Measurements from ENCODE around the gene SLC35D2.
"Not testable (repeated sequence)": the region's sequence is repeated elsewhere in the genome, so short reads cannot be mapped to it uniquely, and the experiment has no call there.

The SLC35D2 gene

DNA sequence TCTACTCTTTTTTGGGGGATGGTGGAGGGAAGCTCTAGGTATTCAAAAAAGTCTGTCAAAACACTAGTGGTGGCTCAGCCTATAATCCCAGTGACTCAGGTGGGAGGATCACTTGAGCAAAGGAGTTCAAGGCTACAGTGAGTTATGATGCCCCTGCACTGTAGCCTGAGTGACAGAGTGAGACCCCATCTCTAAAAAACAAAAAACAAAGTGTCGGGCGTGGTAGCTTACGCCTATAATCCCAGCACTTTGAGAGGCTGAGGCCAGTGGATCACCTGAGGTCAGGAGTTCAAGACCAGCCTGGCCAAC is 15.8 kb upstream of the SLC35D2 start:
- DNase-seq: no peak

DNA sequence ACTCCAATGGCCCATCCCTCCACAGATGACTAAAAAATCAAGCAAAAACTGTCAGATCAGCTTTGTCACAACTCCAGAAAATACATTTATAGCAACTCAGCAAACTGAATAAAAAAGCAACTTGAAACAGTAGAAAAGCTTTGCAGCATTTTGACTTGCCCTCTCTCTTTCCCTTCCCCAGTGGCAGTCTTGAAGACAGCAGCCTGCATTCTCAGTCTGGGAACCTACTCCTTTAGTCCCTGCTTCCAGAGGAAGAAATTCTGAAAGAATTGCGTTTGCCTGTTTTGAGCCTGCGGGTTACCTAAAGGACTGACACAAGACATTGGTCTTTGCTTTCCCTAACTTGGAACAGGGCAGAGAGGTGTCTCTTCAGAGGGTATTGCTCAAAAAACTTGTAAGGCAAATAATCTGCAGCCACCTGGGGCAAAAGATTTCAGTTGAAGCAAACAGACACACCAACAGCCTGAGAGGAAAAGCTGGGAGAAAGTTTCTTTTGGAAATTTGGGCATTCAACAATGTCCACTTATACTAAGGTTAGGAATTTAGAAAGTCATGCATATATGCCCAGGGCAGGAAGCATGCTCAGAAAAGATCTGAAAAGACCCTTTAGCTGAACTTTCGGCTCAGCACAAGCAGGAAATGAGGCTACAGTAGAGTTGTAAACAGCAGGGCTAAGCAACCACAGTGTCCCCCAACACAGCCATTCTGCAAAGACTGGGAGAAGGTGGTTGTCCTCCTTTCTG is 15.2 kb upstream of the SLC35D2 start:
- DNase-seq: no peak

DNA sequence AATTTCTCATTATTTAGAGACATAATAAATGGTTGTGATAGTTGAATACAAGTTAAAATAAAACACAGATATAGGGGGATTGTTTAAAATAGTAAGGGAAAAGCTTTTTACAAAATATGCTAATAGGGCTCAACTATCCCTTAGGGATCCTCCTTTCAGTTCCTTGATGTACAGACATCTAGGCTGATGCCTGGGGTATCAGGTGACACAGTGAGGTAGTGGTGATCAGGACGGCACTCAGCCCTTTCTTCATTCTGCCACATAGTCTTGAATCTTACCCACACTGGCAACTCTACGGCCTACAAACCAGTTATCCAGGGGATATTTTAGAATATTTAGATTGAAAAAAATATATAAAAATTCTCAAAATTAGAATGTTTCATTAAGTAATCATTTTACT is 12.5 kb upstream of the SLC35D2 start:
- no peak for DNase-seq

DNA sequence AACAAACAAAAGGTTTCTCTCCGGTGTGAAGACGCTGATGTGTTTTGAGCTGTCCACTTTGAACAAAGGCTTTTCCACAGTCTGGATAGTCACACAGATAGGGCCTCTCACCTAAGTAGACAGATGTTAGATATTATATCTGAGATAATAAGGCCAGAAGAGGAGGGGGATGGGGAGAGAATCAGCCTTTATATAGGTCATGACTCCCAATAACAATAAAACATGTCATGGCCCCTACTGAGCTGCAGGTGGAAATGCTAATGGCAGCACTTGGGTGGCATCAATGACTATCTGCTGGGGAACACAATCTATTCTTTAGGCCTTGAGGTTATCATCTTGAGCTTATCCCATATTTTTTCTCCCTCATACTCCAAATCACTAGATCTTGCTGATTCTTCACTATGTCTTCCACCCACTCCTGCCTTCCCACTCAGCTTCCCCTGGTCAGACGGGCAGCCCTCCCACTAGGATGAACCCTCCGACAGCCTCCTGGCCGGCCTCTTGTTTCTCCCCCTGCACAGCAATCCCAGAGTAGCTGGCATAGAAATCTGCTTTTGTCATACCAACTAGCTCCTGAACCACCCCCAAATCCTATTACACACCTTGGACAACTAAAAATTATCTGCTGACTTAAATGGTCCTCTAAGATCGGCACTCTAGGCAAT is 11.5 kb upstream of the SLC35D2 start:
- no peak for DNase-seq

DNA sequence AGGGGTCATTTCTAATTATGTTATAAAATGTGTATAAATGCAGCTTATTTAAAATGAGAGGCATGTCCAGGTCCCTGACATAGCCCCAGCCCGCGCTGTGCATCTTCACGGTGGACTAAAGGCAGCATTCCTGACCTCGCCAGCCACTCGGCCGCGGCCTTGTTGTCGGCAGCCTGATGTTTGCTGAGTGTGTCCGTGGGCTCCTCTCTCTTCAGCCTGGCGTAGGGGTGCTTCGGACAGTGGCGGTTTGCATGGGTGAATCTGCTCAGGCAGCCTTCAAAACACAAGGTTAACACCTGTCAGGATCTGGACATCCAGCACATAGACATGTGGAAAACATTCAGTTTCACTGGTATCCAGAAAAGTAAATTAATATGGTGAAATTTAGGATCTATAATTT is 8.8 kb upstream of the SLC35D2 start:
- no peak for DNase-seq

DNA sequence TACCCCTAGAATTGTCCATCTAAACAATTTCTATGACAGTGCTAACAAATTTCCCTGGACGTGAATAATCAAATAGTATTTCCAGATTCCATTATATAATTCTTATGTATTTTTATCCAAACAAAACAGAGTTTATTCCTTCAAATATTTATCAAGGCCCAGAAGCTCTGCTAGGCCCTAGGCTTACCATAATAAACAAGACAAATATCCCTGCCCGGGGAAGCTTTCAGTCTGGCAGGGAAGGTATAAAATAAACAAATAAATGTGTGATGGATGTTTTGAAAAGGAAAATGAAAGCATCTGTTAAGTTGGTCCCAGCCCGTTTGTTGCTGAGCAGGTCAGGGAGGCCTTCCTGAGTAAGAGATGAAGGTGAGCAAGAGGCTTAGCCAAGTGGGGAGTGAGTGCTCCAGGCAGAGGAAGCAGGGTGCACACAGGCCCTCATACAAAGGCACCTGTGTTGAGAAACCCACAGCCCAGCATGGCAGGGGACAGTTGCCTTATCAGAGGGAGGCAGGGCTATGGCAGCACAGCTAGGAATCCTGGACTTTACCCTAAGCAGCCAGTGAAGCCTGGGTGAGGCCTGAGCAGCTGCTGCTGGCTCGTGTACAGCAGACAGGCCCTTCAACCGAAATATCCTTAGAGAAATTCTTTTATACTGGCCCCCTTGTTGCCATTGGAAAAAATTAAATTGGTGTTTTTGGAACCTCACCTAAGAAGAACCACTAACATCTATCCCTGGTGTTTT is 7.7 kb upstream of the SLC35D2 start:
- DNase-seq: no peak

DNA sequence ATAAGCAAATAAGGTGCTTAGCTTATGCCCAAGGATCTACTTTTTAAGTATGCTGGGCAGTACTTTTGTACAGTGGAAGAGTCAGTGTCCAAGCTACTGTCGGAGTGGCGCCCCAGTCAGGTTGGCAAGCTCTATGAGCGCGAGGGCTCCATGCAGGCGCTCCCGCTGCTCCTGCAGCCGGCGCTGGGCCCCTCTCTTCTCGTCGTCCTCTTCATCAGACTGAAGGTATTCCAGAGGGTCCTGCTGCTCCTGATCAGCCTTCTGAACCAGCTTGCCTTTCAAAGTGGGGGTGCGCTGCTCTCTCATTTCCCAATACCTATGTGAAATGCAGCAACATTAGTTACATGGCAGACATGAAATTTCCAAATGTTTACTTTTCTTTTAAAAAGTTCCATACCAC is 4.6 kb upstream of the SLC35D2 start:
- no peak for DNase-seq

DNA sequence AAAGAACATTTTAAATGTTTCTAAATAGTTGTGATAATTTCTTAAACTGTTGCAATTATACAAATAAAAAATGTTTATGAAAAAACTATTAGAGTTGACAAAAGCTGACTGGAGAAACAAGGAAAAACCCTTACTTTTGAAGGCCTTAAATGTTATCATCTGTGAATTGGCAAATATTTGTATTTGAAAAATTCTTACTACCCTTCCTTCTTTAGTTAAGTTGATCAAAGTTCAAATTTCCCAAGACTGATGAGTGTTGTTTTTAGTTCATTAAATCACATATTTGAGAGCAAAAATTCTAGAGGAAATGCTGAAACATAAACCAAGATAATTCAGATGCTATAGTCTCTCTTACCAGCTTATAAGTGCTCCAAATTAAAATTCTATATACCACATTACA is 2.6 kb upstream of the SLC35D2 start:
- no peak for DNase-seq

DNA sequence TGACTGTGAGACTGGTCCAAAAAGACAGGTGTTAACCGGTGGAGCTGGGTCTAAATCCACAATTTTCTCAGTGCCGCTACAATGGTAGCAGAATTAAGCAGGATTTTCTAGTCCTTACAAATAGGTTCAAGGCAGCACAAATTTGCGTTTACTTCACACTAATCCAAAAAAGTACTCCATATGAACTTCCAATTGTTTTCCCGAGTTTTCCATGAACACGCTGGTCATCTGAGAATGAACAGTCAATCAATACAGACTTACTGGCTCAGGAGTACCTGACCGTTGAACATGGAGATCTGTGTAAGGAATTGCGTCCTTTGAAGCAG is 709 bp downstream of the SLC35D2 start:
- DNase-seq: no peak

DNA sequence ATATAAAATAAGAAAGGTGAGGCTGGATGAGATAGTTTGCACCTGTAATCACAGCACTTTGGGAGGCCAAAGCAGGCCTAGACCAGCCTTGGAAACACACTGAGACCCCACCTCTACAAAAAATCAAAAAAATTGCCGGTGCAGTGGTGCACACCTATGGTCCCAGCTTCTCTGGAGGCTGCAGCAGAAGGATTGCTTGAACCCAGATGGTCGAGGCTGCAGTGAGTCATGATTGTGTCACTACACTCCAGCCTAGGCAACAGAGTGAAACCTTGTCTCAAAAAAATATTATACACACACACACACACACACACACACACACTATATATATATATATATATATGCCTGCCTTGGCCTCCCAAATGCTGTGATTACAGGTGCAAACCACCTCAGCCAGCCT is 1.3 kb downstream of the SLC35D2 start:
- DNase-seq: no peak

DNA sequence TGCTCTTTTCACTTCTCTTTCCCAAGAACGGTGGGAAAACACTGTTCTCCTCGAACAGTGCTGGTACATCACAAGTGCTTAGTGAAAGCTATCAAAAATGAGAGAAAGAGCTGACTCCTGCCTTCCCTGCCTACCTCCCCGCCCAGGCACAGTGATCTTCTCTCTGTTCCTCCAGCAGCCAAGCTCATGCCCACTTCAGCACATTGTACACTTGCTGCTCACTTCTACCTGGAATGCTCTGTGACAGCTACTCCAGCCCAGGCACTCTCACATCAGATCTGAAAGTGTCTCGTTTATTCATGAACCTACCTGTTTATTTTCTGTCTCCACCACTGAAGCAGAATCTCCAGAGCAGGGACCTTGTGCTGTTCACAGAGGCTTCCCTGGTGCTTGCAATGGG is 1.8 kb downstream of the SLC35D2 start:
- no peak for DNase-seq

DNA sequence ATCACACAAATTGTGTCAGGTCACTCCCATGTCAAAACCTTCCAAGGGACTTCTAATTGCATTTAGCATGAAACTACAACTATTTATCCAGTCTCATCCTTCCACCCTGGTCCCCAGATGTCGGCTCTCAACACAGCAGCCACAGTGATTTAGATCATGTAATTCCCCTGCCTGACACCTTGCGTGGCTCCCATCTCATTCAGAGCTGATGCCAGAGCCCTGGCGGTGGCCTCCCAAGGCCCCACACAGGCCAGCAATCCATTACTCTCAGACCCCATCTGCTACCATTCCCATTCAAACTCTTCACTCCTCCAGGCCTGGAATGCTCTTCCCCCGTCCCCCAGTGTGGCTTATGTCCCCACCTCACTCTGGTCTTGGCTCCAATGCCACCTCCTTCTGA is 2.4 kb downstream of the SLC35D2 start:
- DNase-seq: no peak

DNA sequence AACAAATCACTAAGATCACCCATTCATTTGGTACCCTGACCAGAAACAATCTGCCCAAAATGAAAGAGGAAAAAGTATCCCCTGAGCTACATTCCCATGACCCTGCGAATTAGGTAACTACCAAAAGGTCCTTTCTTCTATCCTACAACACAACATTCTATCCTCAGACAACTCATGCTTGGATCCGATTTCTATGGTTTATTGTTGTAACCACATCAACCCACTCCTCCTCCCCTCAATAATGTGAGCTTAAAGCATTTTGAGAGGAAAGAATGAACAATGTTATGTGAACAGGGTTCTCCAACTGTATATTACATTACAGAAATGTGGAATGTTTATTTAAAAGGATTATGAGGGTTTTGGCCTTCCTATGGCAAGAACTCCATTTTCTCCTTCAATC is 4.0 kb downstream of the SLC35D2 start:
- DNase-seq: no peak

DNA sequence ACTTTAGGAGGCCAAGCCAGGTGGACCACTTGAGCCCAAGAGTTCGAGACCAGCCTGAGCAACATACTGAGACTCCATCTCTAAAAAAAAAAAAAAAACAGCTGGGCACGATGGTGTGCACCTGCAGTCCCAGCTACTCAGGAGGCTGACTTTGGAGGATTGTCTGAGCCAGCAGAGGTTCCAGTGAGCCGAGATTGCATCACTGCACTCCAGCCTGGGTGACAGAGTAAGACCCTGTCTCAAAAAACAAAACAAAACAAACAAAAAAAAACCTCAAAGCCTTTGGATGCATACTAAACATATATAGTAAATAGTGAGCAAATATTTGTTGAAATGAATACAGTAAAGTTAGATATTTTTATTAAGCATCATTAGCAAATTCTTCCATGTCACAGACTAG is 5.3 kb downstream of the SLC35D2 start:
- no peak for DNase-seq

DNA sequence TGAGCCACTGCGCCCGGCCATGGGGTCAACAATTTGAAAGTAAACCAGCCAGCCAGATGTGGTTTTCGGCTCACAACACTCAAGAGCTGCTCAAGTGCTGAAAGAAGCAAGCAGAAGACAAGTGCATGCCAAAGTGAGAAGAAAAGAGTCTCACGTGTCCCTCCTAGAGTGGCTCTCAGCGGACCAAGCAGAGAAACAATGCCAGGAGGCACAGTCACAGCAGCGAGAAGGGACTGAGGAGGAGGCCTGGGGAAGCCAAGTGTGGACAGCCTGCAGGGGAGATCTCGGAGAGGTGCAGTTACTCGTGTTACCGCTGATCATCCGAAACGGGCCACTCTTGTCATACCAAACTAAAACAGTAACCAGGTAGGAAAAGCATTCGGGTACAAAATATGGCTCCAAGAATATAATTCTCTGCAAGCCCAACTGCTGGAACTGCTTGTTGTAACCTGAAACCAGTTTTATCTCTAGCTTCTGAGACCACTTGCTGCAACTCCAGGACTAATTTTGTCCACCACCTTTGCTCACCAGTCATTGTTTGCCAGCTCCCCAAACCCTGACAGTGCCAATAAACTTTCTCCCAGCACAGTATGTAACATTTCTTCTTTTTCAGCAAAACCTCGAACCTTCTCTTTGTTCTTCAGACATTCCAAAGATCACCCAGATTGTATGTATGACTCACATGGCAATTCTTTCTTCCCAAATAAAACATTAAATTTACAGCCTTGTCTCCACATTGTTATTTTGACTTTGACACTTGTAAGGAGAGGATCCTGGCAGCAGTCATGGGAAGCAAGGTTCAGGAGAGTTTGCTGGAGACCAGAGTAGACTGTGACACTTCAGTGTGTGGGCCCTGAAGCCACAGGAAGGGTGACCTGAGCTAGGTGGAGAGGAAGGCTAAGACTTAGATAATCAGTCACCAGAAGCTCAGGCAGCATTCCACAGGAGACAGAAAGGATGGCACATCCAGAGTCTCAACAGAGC is 6.3 kb downstream of the SLC35D2 start:
- DNase-seq: no peak

DNA sequence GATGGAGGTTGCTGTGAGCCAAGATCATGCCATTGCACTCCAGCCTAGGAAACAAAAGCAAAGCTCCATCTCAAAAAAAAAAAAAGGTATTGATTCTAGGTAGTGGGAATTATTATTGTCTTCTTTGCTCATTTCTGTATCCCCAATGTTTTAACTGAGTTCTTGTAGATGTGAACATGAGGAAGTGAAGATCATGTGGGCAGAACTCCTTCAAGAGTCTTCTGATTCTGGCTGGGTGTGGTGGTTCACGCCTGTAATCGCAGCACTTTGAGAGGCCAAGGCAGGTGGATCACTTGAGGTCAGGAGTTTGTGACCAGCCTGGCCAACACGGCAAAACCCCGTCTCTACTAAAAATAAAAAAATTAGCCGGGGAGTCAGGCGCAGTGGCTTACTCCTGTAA is 8.0 kb downstream of the SLC35D2 start:
- not testable (repeated sequence) for DNase-seq

DNA sequence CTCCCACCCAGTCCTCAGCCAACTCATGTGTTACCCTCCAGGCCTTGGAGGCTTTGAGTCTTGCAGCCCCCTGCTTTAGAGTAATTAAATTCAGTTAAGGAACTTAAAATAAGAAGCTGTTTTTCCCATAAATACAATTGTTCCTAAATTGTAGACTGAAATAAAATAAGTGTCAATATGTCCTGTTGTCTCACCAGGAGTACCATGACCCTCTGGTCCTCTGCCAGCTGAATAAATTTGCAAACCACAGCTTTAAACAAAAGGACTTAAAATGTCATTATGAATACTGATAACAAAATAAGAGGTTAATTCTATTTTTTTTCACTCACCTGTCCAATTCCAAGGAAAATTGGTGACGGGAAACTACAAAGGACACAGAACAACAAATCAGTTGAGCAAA is 15.6 kb downstream of the SLC35D2 start:
- DNase-seq: no peak

DNA sequence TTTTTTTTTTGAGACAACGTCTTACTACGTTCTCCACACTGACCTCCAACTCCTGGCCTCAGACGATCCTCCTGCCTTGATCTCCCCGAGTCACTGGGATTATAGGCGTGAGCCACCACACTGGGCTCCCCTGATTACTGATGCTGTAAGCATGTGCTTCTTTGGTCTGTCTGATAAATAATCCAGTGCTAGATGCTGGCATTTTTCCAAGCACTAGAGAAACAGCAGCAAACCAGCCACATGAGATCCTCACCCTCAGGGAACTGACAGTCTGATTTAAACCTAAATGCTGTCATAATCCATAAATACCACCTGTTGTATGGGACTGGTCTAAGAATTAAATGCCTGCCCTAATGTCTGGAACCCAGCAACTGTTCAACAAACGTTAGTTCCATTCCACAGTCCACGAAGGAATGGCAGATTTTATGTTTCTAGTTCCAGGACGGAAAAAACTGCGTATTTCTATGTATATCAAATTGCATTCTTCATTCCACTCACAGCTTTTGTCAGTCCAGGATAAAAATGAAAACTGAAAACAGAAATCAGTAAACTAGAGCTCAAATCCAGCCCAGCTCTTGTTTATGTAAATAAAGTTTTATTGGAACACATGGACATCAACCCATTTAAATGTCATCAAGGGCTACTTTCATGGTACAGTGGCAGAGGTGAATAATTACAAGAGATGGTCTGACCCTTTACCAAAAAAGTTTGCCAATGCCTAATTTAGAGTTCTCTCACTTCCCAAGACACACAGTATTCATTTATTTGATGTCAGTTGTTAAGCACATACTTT is 20.1 kb downstream of the SLC35D2 start:
- DNase-seq: no peak

DNA sequence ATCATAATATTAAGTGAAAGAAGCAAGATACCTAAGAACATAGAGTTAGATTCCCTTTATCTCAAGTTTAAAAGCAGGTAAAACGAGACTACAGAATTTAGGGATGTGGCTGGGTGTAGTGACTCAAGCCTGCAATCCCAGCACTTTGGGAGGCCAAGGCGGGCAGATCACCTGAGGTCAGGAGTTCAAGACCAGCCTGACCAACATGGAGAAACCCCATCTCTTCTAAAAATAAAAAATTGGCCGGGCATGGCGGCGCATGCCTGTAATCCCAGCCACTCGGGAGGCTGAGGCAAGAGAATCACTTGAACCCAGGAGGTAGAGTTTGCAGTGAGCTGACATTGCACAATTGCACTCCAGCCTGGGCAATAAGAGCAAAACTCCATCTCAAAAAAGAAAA is 21.4 kb downstream of the SLC35D2 start:
- not testable (repeated sequence) for DNase-seq

DNA sequence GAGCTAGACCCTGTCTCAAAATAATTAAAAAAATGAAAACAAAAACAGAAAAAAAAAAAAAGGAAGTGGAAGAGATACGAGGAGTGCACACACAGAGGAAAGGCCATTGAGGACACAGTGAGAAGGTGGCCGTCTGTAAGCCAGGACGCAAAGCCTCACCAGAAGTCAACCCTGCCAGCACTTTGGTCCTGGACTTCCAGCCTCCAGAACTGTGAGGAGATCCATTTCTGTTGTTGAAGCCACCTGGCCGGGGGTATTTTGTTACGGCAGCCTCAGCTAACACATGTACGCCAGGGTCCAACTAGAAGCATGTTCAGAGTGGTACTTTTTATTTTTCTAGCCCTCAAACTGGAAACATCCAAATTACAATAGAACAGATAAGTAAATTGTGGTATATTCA is 21.8 kb downstream of the SLC35D2 start:
- DNase-seq: no peak

DNA sequence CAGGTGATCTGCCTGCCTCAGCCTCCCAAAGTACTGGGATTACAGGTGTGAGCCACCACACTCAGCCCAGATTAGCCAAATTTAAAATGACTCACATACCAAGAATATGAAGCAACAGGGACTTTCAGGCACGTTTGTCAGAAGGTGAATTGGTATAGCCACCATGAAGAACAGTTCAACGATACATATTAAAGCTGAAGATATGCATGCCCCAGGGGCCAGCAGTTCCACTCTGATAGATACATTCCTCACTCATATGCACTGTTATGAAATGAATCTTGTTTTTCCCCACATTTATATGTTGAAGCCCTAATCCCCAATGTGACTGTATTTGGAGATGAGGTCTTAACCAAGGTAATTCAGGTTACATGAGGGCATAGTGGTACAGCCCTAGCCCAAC is 22.5 kb downstream of the SLC35D2 start:
- DNase-seq: no peak

DNA sequence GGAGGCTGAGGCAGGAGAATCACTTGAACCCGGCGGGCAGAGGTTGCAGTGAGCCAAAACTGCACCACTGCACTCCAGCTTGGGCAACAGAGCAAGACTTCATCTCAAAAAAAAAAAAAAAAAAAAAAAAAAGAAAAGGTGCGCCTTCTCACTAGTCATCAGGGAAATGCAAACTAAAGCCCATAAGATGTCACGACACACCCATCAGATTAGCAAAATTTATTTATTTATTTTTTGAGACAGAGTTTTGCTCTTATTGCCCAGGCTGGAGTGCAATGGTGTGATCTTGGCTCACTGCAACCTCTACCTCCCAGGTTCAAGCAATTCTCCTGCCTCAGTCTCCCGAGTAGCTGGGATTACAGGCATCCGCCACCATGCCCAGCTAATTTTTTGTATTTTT is 23.0 kb downstream of the SLC35D2 start:
- not testable (repeated sequence) for DNase-seq

Measured in effector CD8-positive, alpha-beta T cell (primary cell).